GM12801 (cell line): ENCODE data around the gene SCN3B.

Experiments
- CTCF ChIP-seq: IDR thresholded peaks from one replicate; pipeline ENCODE4 v1.5.1; 2011; ENCODE audit warnings: control low read depth; ENCODE audit not compliant: insufficient read length; ENCODE audit errors: extremely low read depth

Gene SCN3B

GRCh38 chr11:123694551-123694950, 40.1 kb upstream of the SCN3B start:
- TF ChIP-seq CTCF: no peak

GRCh38 chr11:123692961-123693360, 38.5 kb upstream of the SCN3B start:
- no peak for TF ChIP-seq CTCF

GRCh38 chr11:123690485-123690884, 36.1 kb upstream of the SCN3B start:
- no peak for TF ChIP-seq CTCF

- no peak for TF ChIP-seq CTCF
These were observed 30.2 kb upstream of the SCN3B start for GRCh38 chr11:123684601-123685000.

GRCh38 chr11:123683428-123684170, 29.2 kb upstream of the SCN3B start:
- TF ChIP-seq CTCF: no peak

- TF ChIP-seq CTCF: no peak
These were observed 28.4 kb upstream of the SCN3B start for GRCh38 chr11:123682696-123683410.

GRCh38 chr11:123681030-123681429, 26.6 kb upstream of the SCN3B start:
- TF ChIP-seq CTCF: no peak
